GM13977 (cell line): ENCODE results near the gene ADISSP.

Experiments used
- DNase-seq: peaks from one replicate; pipeline ENCODE4 v3.0.0; 2012; ENCODE audit warnings: low spot score
- in situ Hi-C: fragments of 300-500 bp; cut with MboI; formaldehyde crosslinking; loops from one replicate; pipeline ENCODE4 v1.12.0; 2022; ENCODE audit warnings: low sequenced_read_pairs, low pct_unique_long_range_greater_than_20kb, mixed read lengths, inconsistent platforms; ENCODE audit not compliant: unreplicated experiment
- TF ChIP-seq, protein P1 (sequence below): IDR thresholded peaks from 2 replicates; pipeline ENCODE4 v1.5.1; 2012; ENCODE audit warnings: mild to moderate bottlenecking, control low read depth; ENCODE audit not compliant: insufficient read depth; ENCODE audit errors: extremely low read depth, missing control alignments

The ADISSP gene

DNA sequence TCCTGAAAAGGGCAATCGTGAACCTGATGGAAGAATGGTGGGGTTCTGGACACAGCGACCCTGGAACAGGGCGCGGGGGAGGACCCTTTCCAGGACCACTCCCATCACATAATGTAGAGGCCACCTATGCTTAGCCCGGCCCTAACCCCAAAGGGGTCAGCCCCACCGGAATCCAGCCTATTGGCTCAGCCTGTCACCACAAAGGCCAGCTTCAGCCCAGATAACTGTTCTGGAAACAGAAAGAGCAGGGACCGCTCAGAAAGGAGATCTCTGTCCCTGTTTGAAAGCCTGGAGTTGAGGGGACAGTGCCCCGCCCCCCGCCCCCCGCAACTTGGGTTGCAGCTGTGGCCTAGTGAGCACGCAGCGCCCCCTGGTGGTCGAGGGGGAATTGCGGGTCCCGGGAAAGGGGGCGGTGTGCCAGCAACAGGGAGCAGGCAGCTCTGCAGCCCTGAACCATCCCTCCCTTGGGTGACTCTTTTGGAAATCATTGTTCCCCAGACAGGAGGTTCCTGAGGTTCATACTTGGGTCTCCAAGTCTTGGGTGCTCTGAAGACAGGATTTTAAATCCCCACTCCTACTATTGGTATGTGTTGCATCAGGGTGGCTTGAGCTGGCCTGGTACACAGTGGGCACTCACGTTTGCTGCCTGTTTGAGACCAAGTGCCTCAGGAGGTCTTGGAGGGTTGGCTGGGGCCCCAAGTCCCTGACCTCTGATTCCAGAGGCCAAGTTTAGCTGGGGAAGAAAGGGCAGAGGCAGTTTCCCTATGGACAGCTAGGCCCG is 56.7 kb downstream of the ADISSP start:
- peak; percentile 90 for DNase-seq
- TF ChIP-seq, protein P1, sequence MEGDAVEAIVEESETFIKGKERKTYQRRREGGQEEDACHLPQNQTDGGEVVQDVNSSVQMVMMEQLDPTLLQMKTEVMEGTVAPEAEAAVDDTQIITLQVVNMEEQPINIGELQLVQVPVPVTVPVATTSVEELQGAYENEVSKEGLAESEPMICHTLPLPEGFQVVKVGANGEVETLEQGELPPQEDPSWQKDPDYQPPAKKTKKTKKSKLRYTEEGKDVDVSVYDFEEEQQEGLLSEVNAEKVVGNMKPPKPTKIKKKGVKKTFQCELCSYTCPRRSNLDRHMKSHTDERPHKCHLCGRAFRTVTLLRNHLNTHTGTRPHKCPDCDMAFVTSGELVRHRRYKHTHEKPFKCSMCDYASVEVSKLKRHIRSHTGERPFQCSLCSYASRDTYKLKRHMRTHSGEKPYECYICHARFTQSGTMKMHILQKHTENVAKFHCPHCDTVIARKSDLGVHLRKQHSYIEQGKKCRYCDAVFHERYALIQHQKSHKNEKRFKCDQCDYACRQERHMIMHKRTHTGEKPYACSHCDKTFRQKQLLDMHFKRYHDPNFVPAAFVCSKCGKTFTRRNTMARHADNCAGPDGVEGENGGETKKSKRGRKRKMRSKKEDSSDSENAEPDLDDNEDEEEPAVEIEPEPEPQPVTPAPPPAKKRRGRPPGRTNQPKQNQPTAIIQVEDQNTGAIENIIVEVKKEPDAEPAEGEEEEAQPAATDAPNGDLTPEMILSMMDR = peak; percentile 96

DNA sequence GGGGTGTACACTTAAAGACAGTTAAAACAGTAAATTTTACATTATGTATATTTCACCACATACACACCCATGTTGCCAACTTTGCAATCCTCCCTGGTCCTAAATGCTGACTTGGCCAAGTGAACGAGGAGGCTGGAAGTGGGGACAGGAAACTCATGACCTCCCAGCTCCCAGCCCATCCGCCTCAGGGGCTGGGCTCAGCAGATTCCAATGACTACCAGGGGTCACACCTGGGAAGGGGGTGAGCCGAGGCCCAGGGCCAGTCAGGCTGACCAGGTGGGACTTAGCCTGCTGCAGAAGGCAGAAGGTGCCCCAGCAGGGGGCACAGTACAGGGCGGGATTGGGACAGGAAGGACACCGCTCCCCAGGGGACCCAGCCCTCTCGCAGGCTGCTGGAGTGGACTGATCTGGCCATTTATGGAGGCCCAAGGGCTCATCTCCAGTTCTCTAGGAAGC is 57.5 kb downstream of the ADISSP start:
- no peak for DNase-seq
- TF ChIP-seq, protein P1 = no peak
- in situ Hi-C loops = no loop called here

More for the DNA sequence above, 56.7 kb downstream of the ADISSP start:
- in situ Hi-C loops = no loop called here

DNA sequence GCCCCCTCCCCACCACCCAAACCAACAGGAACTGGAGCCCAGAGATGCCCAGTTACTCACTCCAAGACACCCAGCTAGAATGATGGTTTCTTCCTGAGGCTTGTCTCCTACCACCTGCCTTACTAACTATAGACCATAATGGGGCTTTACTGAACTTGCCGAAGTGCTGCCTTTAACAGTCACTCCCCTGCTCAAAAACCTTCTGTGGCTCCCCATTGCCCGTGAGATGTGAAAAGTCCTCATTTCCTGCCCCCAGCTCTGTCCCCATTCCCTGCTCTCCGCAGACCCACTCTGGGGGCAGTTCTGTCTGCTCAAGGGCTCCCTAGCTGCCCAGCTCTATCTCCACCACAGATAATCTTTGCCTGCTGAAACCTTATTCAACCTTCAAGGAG is 60.0 kb downstream of the ADISSP start:
- DNase-seq = no peak
- TF ChIP-seq, protein P1 = no peak
- in situ Hi-C loops = no loop called here

DNA sequence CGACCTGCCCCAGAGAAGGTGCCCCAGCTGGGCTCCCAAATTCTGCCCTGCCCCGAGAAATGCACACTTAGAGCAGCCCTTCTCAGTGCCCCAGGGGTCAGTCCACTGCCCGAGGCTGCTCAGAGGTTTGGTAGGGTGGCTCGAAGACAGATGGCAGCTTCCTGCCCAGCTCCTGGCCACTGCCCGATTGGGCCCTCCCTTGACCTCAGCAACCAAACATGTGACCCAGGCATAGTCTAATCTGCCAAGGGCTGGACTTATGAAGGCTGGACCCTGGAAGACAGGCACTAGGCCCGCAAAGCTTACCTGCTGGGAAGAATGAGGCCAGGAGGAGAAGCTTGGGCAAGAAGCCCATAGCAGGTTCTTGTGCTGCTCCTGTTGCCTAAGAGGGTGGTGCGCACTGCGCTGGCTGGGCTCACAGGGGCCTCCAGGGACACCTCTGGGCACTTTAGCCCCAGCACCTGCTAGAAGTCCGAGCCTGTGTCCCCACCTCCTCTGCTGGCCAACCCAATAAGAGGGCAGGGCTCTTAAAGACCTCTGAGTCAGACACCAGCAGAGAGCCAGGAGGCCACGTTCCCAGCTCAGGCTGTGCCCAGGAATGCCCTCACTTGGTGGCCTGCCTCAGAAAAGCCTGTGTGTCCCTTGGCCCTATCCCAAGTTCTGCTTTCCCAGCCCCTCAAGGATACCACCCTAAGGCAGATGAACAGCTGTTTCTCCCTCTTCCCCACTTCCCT is 60.6 kb downstream of the ADISSP start:
- DNase-seq = no peak
- in situ Hi-C loops = no loop called here
- TF ChIP-seq, protein P1 = no peak

DNA sequence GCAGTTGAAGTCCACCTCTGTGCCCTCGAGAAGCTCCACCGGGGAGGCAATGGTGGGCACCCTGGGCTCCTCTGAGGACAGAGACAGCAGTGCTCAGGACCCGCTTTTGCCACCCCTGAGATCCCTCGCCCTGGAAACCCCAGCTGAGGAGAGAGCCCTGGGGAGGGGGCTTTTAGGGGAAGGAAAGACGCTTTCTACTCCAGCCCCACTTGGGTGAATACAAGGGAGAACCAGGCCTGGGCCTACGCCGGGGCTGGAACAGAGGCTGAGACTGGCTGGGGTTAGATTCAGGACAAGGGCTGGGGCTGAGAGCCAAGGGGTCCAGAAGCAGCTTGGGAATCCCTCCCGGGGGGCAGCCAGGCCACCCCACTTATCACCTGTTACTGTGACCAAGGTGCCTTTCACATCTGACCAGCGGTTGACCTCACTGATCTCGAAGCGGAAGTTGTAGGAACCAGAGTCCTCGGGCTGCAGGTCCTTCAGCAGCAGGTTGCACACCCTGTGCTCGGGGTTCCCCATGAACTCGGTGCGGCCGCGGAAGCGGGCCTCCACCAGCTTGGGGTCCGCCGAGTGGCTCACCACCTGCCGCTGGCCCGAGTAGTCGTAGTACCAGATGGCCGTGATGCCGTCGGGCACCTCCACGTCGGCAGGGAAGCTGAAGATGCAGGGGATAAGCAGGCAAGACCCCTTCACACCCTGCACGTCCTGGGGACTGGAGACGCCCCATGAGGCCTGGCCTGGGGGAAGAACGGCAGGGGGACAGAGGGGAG is 61.4 kb downstream of the ADISSP start:
- DNase-seq = no peak
- in situ Hi-C loops = no loop called here
- TF ChIP-seq, protein P1 = no peak

DNA sequence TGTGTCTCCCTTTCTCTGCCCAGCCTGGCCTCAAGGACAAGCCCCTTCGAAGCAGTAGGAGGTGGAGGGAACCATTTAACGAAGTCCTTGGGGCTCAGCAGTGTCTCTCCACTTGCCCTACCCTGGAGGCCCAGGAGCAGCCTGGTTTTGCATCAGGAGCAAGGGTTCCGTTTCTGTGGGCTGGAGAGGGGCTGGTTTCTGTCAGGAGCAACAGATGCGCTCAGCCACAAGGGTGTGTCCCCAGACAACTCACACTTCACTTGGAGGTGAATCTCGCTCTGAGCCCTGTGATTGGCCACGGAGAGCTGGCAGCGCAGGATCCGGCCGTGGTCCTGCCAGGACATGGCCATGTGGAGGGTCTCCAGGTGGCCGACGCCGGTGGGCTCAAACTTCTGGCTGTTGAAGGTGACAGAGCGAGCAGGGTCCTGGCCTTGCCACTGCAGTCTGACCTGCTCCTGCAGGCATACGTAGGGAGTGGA is 62.0 kb downstream of the ADISSP start:
- TF ChIP-seq, protein P1 = no peak
- DNase-seq = no peak
- in situ Hi-C loops = no loop called here
